HL-60 (cell line): ENCODE results near the gene PLXNA2.

Experiments used
- POLR2AphosphoS5 ChIP-seq: IDR thresholded peaks from 2 replicates; pipeline ENCODE4 v1.6.1; 2012; ENCODE audit warnings: low read depth
- TF ChIP-seq, protein P1 (sequence below): IDR thresholded peaks from one replicate; pipeline ENCODE4 v1.5.1; 2011; ENCODE audit warnings: low read length, control low read depth, inconsistent platforms; ENCODE audit not compliant: insufficient read depth

DNA sequence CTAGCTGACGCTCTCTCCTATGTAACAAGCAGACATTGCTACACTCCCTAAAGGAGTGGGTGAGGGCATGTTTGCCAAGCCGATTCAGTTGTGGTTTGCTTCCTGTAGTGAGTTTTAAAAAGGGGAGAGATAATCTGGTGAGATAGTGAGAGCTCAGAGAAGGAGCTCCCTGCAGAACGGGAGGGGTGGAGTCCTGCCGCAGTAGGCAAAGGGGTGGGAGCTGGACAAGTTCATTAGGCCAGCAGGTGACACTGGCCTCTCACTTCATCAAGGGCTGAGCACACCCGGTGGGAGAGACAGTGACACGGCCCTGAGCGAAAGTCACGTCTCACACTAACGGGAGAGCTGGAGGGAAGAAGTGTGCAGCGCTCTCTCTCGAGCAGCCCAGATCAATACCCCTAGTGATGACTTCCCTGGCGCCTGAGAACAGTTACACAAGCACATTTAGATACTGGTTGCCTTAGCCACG is 189.2 kb downstream of the PLXNA2 start:
- TF ChIP-seq POLR2AphosphoS5 = no peak
- TF ChIP-seq, protein P1, sequence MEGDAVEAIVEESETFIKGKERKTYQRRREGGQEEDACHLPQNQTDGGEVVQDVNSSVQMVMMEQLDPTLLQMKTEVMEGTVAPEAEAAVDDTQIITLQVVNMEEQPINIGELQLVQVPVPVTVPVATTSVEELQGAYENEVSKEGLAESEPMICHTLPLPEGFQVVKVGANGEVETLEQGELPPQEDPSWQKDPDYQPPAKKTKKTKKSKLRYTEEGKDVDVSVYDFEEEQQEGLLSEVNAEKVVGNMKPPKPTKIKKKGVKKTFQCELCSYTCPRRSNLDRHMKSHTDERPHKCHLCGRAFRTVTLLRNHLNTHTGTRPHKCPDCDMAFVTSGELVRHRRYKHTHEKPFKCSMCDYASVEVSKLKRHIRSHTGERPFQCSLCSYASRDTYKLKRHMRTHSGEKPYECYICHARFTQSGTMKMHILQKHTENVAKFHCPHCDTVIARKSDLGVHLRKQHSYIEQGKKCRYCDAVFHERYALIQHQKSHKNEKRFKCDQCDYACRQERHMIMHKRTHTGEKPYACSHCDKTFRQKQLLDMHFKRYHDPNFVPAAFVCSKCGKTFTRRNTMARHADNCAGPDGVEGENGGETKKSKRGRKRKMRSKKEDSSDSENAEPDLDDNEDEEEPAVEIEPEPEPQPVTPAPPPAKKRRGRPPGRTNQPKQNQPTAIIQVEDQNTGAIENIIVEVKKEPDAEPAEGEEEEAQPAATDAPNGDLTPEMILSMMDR = no peak
